Neural cell (in vitro differentiated cells): ENCODE measurements around the gene FAM184A. TPM values are rescaled to one million over a fixed set of nuclear protein-coding genes. Genes with fewer than 3 reads are reported as not detected.

ENCODE experiments used
- H2AFZ ChIP-seq: fragments of 200-600, 300-800 bp; sonication (generic), shearing (Covaris generic); 2 replicates; pipeline ENCODE4 v1.6.0; 2014; ENCODE audit warnings: low read depth, mild to moderate bottlenecking, antibody characterized with exemption, low read length, moderate library complexity
- H3F3A ChIP-seq: fragments of 200-600 bp; shearing (Covaris generic); 2 replicates; pipeline ENCODE4 v1.6.1; 2016; ENCODE audit warnings: mild to moderate bottlenecking, moderate library complexity, mixed read lengths, antibody characterized with exemption, low read length; ENCODE audit not compliant: insufficient read depth, poor library complexity, severe bottlenecking
- H3K27ac ChIP-seq: fragments of 200-600, 300-800 bp; sonication (generic), shearing (Covaris generic); 2 replicates; pipeline ENCODE4 v1.5.1; 2014; ENCODE audit warnings: mild to moderate bottlenecking, low read length, moderate library complexity
- H3K27me3 ChIP-seq: fragments of 300-800, 200-600 bp; sonication (generic), shearing (Covaris generic); 2 replicates; pipeline ENCODE4 v1.6.0; 2014; ENCODE audit warnings: mild to moderate bottlenecking, low read depth, low read length, moderate library complexity; ENCODE audit not compliant: insufficient read depth
- H3K36me3 ChIP-seq: fragments of 300-800, 200-600 bp; sonication (generic), shearing (Covaris generic); 2 replicates; pipeline ENCODE4 v1.5.1; 2014; ENCODE audit warnings: mild to moderate bottlenecking, antibody characterized with exemption, low read length, moderate library complexity; ENCODE audit not compliant: insufficient read depth
- H3K4me2 ChIP-seq: fragments of 300-800, 200-600 bp; sonication (generic), shearing (Covaris generic); 2 replicates; pipeline ENCODE4 v1.6.0; 2014; ENCODE audit warnings: mild to moderate bottlenecking, low read length
- H3K4me3 ChIP-seq: fragments of 300-800, 200-600 bp; sonication (generic), shearing (Covaris generic); 2 replicates; pipeline ENCODE4 v1.5.1; 2014; ENCODE audit warnings: mild to moderate bottlenecking, low read length, moderate library complexity
- H3K79me2 ChIP-seq: fragments of 200-600 bp; shearing (Covaris generic); replicated peaks from 2 replicates; pipeline ENCODE4 v1.6.0; 2014; ENCODE audit warnings: mild to moderate bottlenecking, low read length, moderate library complexity; ENCODE audit not compliant: insufficient read depth
- H3K9ac ChIP-seq: fragments of 300-800, 200-600 bp; sonication (generic), shearing (Covaris generic); 2 replicates; pipeline ENCODE4 v1.6.1; 2016; ENCODE audit warnings: mild to moderate bottlenecking, low read length, mixed read lengths
- H3K9me2 ChIP-seq: fragments of 200-600 bp; shearing (Covaris generic); 2 replicates; pipeline ENCODE4 v1.6.1; 2016; ENCODE audit warnings: mild to moderate bottlenecking, low read length, mixed read lengths; ENCODE audit not compliant: insufficient read depth
- H3K9me3 ChIP-seq: fragments of 200-600, 300-800 bp; sonication (generic), shearing (Covaris generic); 2 replicates; pipeline ENCODE4 v1.6.1; 2016; ENCODE audit warnings: mild to moderate bottlenecking, mixed run types, low read length, moderate library complexity, mixed read lengths
- H4K20me1 ChIP-seq: fragments of 200-600 bp; shearing (Covaris generic); 2 replicates; pipeline ENCODE4 v1.6.1; 2016; ENCODE audit warnings: mild to moderate bottlenecking, mixed run types; ENCODE audit not compliant: insufficient read depth
- EP300 ChIP-seq: fragments of 450-650 bp; conservative IDR thresholded peaks from 2 replicates; pipeline ENCODE4 v1.6.1; 2014; ENCODE audit warnings: antibody characterized with exemption, mild to moderate bottlenecking, moderate library complexity; ENCODE audit not compliant: poor library complexity, severe bottlenecking
- EZH2 ChIP-seq: fragments of 200-600, 300-800 bp; shearing (Covaris generic), sonication (generic); IDR thresholded peaks from 2 replicates; pipeline ENCODE4 v1.6.1; 2014; ENCODE audit warnings: antibody characterized with exemption, low read length, borderline replicate concordance, mild to moderate bottlenecking; ENCODE audit not compliant: insufficient read depth, poor library complexity, severe bottlenecking
- MXI1 ChIP-seq: fragments of 450-650 bp; conservative IDR thresholded peaks from 2 replicates; pipeline ENCODE4 v1.6.1; 2014; ENCODE audit warnings: antibody characterized with exemption, mild to moderate bottlenecking; ENCODE audit not compliant: poor library complexity, severe bottlenecking
- POLR2AphosphoS5 ChIP-seq: IDR thresholded peaks from 2 replicates; pipeline ENCODE4 v1.6.1; 2012
- RAD21 ChIP-seq: fragments of 450-650 bp; conservative IDR thresholded peaks from 2 replicates; pipeline ENCODE4 v1.6.1; 2014; ENCODE audit warnings: antibody characterized with exemption, mild to moderate bottlenecking, moderate library complexity
- SMC3 ChIP-seq: fragments of 450-650 bp; conservative IDR thresholded peaks from 2 replicates; pipeline ENCODE4 v1.6.1; 2014; ENCODE audit warnings: antibody characterized with exemption, mild to moderate bottlenecking, moderate library complexity; ENCODE audit not compliant: poor library complexity
- TAF1 ChIP-seq: IDR thresholded peaks from 2 replicates; pipeline ENCODE4 v1.6.1; 2012; ENCODE audit warnings: low read depth
- polyA plus RNA-seq: library from polyadenylated mRNA; depleted of rRNA; stranded (reverse); fragments of >200 nt; gene quantifications from 2 replicates; pipeline ENCODE4 v1.2.3, GENCODE V29; 2014
- TF ChIP-seq, protein P1 (sequence below): fragments of 450-650 bp; IDR thresholded peaks from 2 replicates; pipeline ENCODE4 v1.5.1; 2014; ENCODE audit warnings: antibody characterized with exemption, mild to moderate bottlenecking, moderate library complexity; ENCODE audit not compliant: poor library complexity, severe bottlenecking
- TF ChIP-seq, protein P2 (sequence below): IDR thresholded peaks from 2 replicates; pipeline ENCODE4 v1.6.1; 2012; ENCODE audit warnings: borderline replicate concordance

FAM184A gene
- polyA plus RNA-seq, 1 donor from 2014 or later = 47.5 TPM

GRCh38 chr6:119061215-119061614 lies 17.2 kb downstream of the FAM184A start:
- Histone ChIP-seq H3K4me3 (no peak overlapping the region), H3K9me2 (no peaks in the 10 kb centered on the region), H3K9ac (no peak overlapping the region), H3F3A (no peaks in the 10 kb centered on the region), H3K9me3 (no peaks in the 10 kb centered on the region), H4K20me1 (no peaks in the 10 kb centered on the region), H3K79me2 (no peaks in the 10 kb centered on the region), H3K36me3 (no peaks in the 10 kb centered on the region), H3K4me2 (no peak overlapping the region), H3K27me3 (no peaks in the 10 kb centered on the region), H3K27ac (no peak overlapping the region), H2AFZ (no peak overlapping the region)
- TF ChIP-seq POLR2AphosphoS5 (no peak), RAD21 (no peak), EP300 (no peak), MXI1 (no peak), SMC3 (no peak), TAF1 (no peak), EZH2 (no peak)
- TF ChIP-seq, protein P1, sequence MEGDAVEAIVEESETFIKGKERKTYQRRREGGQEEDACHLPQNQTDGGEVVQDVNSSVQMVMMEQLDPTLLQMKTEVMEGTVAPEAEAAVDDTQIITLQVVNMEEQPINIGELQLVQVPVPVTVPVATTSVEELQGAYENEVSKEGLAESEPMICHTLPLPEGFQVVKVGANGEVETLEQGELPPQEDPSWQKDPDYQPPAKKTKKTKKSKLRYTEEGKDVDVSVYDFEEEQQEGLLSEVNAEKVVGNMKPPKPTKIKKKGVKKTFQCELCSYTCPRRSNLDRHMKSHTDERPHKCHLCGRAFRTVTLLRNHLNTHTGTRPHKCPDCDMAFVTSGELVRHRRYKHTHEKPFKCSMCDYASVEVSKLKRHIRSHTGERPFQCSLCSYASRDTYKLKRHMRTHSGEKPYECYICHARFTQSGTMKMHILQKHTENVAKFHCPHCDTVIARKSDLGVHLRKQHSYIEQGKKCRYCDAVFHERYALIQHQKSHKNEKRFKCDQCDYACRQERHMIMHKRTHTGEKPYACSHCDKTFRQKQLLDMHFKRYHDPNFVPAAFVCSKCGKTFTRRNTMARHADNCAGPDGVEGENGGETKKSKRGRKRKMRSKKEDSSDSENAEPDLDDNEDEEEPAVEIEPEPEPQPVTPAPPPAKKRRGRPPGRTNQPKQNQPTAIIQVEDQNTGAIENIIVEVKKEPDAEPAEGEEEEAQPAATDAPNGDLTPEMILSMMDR = no peak
- TF ChIP-seq, protein P2, sequence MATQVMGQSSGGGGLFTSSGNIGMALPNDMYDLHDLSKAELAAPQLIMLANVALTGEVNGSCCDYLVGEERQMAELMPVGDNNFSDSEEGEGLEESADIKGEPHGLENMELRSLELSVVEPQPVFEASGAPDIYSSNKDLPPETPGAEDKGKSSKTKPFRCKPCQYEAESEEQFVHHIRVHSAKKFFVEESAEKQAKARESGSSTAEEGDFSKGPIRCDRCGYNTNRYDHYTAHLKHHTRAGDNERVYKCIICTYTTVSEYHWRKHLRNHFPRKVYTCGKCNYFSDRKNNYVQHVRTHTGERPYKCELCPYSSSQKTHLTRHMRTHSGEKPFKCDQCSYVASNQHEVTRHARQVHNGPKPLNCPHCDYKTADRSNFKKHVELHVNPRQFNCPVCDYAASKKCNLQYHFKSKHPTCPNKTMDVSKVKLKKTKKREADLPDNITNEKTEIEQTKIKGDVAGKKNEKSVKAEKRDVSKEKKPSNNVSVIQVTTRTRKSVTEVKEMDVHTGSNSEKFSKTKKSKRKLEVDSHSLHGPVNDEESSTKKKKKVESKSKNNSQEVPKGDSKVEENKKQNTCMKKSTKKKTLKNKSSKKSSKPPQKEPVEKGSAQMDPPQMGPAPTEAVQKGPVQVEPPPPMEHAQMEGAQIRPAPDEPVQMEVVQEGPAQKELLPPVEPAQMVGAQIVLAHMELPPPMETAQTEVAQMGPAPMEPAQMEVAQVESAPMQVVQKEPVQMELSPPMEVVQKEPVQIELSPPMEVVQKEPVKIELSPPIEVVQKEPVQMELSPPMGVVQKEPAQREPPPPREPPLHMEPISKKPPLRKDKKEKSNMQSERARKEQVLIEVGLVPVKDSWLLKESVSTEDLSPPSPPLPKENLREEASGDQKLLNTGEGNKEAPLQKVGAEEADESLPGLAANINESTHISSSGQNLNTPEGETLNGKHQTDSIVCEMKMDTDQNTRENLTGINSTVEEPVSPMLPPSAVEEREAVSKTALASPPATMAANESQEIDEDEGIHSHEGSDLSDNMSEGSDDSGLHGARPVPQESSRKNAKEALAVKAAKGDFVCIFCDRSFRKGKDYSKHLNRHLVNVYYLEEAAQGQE = no peak

- no peaks in the 10 kb centered on the region for H3K9me3 ChIP-seq
- H4K20me1 ChIP-seq = no peaks in the 10 kb centered on the region
- no peak overlapping the region for H3K4me3 ChIP-seq
- no peak overlapping the region for H3K27ac ChIP-seq
- no peak overlapping the region for H3K4me2 ChIP-seq
- no peaks in the 10 kb centered on the region for H3K27me3 ChIP-seq
- H2AFZ ChIP-seq = no peak overlapping the region
- H3F3A ChIP-seq = no peaks in the 10 kb centered on the region
- no peak for TF ChIP-seq SMC3
- no peak for TF ChIP-seq TAF1
- no peak for TF ChIP-seq EZH2
- no peak for TF ChIP-seq MXI1
- TF ChIP-seq RAD21 = no peak
- no peaks in the 10 kb centered on the region for H3K79me2 ChIP-seq
- no peak overlapping the region for H3K9ac ChIP-seq
- H3K9me2 ChIP-seq = no peaks in the 10 kb centered on the region
- H3K36me3 ChIP-seq = no peaks in the 10 kb centered on the region
Observed at GRCh38 chr6:119060255-119060907, 18.1 kb downstream of the FAM184A start.
